Spleen (tissue), 11 donors: ENCODE data around the gene ZNF292. TPM values are rescaled to one million over a fixed set of nuclear protein-coding genes. Genes with fewer than 3 reads are reported as not detected.

Experiments used
- DNase-seq: peaks from one replicate; pipeline ENCODE4 v3.0.0-alpha.2; 2020
- H3K27ac ChIP-seq, 8 donors: fragments of 200-600 bp; sonication (generic) in 7 of 8; 1 replicate in 4 of 8; 2 replicates in 4 of 8; pipeline versions ENCODE4 v1.5.0 to v1.8.0; 2016 to 2021; ENCODE audit warnings: inconsistent platforms in 4 of 8, mild to moderate bottlenecking in 4 of 8, moderate library complexity in 1 of 8
- H3K27me3 ChIP-seq, 7 donors: fragments of 200-600 bp; sonication (generic) in 6 of 7; replicated peaks in 1 of 7; 1 replicate in 4 of 7; 2 replicates in 3 of 7; pipeline versions ENCODE4 v1.5.0 to v1.8.0; 2016 to 2021; ENCODE audit warnings: inconsistent platforms in 3 of 7, mild to moderate bottlenecking in 1 of 7
- H3K36me3 ChIP-seq, 6 donors: fragments of 200-600 bp; sonication (generic) in 5 of 6; 1 replicate in 4 of 6; 2 replicates in 2 of 6; pipeline versions ENCODE4 v1.5.0 to v1.8.0; 2016 to 2021; ENCODE audit warnings: inconsistent platforms in 2 of 6
- H3K4me1 ChIP-seq, 6 donors: fragments of 200-600 bp; sonication (generic) in 5 of 6; 1 replicate in 3 of 6; 2 replicates in 3 of 6; pipeline versions ENCODE4 v1.5.0 to v1.8.0; 2016 to 2021; ENCODE audit warnings: inconsistent platforms in 3 of 6
- H3K4me3 ChIP-seq, 8 donors: fragments of 200-600 bp; sonication (generic) in 7 of 8; 1 replicate in 4 of 8; 2 replicates in 4 of 8; pipeline versions ENCODE4 v1.5.0 to v1.8.0; 2016 to 2021; ENCODE audit warnings: inconsistent platforms in 4 of 8, mild to moderate bottlenecking in 4 of 8, moderate library complexity in 2 of 8
- H3K9me3 ChIP-seq, 8 donors: fragments of 200-600 bp; sonication (generic) in 7 of 8; 1 replicate in 4 of 8; 2 replicates in 4 of 8; pipeline versions ENCODE4 v1.5.0 to v1.8.0; 2016 to 2021; ENCODE audit warnings: inconsistent platforms in 4 of 8
- POLR2A ChIP-seq, 3 donors: fragments of 450-650 bp; IDR thresholded peaks; one replicate each; pipeline ENCODE4 v1.5.1; 2017; ENCODE audit warnings: antibody characterized with exemption in 3 of 3, mild to moderate bottlenecking in 1 of 3
- POLR2AphosphoS5 ChIP-seq, 3 donors: sonication (generic); formaldehyde crosslinking; IDR thresholded peaks; one replicate each; pipeline ENCODE4 v1.5.1; 2017; ENCODE audit warnings: antibody characterized with exemption in 3 of 3
- WGBS, 5 donors: extraction: QIAGEN DNeasy Blood & Tissue Kit in 3 of 5; methylation state at CpG; one replicate each; pipeline versions ENCODE4 v1.1.5 to v1.1.7; 2013 to 2018; 5-methylcytosine and 5-hydroxymethylcytosine counted together
- intact Hi-C: fragments of 100-400 bp; cut with DNase I; formaldehyde crosslinking; loops from one replicate; pipeline ENCODE4 v1.15.0; 2023; ENCODE audit warnings: low total_unique reads
- polyA plus RNA-seq, 3 donors: library from polyadenylated mRNA; stranded (reverse); fragments of 200-250 nt; gene quantifications; one replicate each; pipeline ENCODE4 v1.2.1, GENCODE V29; 2013
- total RNA-seq, 7 donors: library from RNA; depleted of rRNA in 3 of 7; stranded (reverse); fragments of >200 nt in 3 of 7; fragmentation: NEBNext Ultra II Directional in 4 of 7; extraction: Animal tissue kit (Norgen Biotek cat#: 25700) in 4 of 7; gene quantifications; one replicate each; pipeline versions ENCODE4 v1.1.0 to v1.2.1, GENCODE V29; 2016 to 2021
- TF ChIP-seq, protein P1 (sequence below), 11 experiments: fragments of 200-600 bp in 7 of 11; fragments of 450-650 bp in 4 of 11; sonication (generic) in 4 of 11; IDR thresholded peaks in 8 of 11; conservative IDR thresholded peaks in 3 of 11; 1 replicate in 7 of 11; 2 replicates in 4 of 11; pipeline versions ENCODE4 v1.4.0 to v1.8.0; 2016 to 2021; ENCODE audit warnings: antibody characterized with exemption in 11 of 11, inconsistent platforms in 4 of 11, mild to moderate bottlenecking in 1 of 11
- donor health status: healthy with polysubstance abuse.
- donor health status: DM: no; HTN: no; CAD: no; lungs with moderate emphysema.
- donor health status: DM: no; HTN: no; CAD: no.
- donor health status: Bipolar disorder and iron deficiency.
- donor health status: healthy.
- donor health status: DM: no; HTN: no; CAD: no.
- donor health status: DM: yes; HTN: yes; CAD: no.

Gene ZNF292
- total and polyA plus RNA-seq, 10 donors: 5.1 to 76.2 (median 50.2) TPM

DNA sequence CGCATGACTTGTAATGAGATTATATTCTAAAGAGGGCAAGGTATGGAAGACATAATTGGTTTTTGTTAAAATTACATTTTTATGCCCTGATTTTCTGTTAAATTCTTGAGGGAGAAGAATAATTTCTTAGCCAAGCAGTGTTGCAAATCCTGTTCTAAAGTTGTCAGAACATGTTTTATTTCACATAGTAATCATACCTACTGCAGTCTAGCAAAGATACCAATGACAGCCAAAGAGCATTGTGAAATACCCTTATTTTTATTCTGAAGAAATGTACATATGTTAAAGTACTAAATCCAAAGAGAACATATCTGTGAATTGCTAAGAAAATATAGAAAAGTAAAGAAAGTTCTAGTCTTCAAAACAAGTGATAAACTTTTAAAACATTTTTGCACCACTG, 127.4 kb downstream of the ZNF292 start:
- Histone ChIP-seq H3K27me3 (peaks cover 0 to 2% (median 0%) of the 10 kb centered on the region in 7 donors), H3K9me3 (no peaks in the 10 kb centered on the region), H3K4me3 (no peak overlapping the region), H3K4me1 (no peaks in the 10 kb centered on the region), H3K36me3 (no peaks in the 10 kb centered on the region), H3K27ac (no peak overlapping the region)
- intact Hi-C loops: no loop called here
- no peak for DNase-seq
- TF ChIP-seq, protein P1, sequence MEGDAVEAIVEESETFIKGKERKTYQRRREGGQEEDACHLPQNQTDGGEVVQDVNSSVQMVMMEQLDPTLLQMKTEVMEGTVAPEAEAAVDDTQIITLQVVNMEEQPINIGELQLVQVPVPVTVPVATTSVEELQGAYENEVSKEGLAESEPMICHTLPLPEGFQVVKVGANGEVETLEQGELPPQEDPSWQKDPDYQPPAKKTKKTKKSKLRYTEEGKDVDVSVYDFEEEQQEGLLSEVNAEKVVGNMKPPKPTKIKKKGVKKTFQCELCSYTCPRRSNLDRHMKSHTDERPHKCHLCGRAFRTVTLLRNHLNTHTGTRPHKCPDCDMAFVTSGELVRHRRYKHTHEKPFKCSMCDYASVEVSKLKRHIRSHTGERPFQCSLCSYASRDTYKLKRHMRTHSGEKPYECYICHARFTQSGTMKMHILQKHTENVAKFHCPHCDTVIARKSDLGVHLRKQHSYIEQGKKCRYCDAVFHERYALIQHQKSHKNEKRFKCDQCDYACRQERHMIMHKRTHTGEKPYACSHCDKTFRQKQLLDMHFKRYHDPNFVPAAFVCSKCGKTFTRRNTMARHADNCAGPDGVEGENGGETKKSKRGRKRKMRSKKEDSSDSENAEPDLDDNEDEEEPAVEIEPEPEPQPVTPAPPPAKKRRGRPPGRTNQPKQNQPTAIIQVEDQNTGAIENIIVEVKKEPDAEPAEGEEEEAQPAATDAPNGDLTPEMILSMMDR (IDR thresholded peaks at IDR 0.05 in 8 of 11, conservative IDR thresholded peaks at IDR 0.05 in 3 of 11): no peak
- TF ChIP-seq POLR2AphosphoS5 (IDR thresholded peaks at IDR 0.05) (no peak), POLR2A (IDR thresholded peaks at IDR 0.05) (no peak)
- 89 to 98% (median 93%) methylated on average over 1 of the region's 1 CpG for WGBS, 5 donors

DNA sequence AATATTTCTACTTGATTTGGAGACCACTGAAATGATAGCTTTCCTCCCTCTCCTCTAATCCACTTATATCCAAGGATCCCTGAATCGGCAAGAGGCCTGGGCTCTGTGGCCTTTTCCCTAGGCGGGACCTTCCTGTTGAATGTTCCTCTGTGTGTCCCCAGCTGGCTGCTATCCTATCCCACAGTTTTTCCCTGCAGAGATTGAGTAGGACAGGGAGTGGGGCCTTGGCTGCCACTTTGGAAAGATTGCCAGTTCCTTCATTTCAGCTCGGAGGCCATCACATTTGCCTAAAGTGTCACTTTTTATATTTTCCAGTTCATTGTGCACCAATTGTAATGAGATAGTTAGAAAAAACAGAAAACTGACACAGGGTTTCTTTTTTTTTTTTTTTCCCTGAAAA, 128.1 kb downstream of the ZNF292 start:
- 56 to 83% (median 73%) methylated on average over 3 of the region's 3 CpGs for WGBS, 5 donors
- no peak overlapping the region for H3K27ac ChIP-seq
- H3K27me3 ChIP-seq: peaks cover 0 to 5% (median 0%) of the 10 kb centered on the region in 7 donors
- H3K4me3 ChIP-seq: no peak overlapping the region
- no peaks in the 10 kb centered on the region for H3K4me1 ChIP-seq
- H3K36me3 ChIP-seq: no peaks in the 10 kb centered on the region
- no peaks in the 10 kb centered on the region for H3K9me3 ChIP-seq
- no peak for DNase-seq
- TF ChIP-seq POLR2AphosphoS5 (IDR thresholded peaks at IDR 0.05): no peak
- TF ChIP-seq, protein P1 (IDR thresholded peaks at IDR 0.05 in 8 of 11, conservative IDR thresholded peaks at IDR 0.05 in 3 of 11): no peak
- no peak for TF ChIP-seq POLR2A (IDR thresholded peaks at IDR 0.05)
- intact Hi-C loops: no loop called here

DNA sequence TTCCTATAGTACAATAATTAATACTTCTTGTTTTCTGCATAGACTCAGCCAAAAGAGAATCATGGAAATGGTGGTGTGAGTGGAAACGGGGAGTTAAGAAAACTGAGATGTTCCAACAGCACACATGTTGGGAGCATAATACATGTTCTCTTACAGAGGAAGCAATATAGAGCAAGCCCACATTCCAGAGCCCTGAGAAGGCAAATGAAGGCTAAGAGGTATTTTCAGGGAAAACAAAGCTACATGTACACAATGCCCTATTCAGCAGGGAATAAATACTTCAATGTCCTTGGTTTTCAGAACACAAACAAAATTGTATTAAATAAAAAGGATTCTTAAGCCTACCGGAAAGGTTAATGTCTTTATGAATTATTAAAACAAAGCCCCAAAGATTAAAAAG, 131.9 kb downstream of the ZNF292 start:
- Histone ChIP-seq H3K27ac (peak overlapping the region in 2 of 8 donors; percentile 12 to 44), H3K36me3 (no peaks in the 10 kb centered on the region)
- intact Hi-C loops: no loop called here

DNA sequence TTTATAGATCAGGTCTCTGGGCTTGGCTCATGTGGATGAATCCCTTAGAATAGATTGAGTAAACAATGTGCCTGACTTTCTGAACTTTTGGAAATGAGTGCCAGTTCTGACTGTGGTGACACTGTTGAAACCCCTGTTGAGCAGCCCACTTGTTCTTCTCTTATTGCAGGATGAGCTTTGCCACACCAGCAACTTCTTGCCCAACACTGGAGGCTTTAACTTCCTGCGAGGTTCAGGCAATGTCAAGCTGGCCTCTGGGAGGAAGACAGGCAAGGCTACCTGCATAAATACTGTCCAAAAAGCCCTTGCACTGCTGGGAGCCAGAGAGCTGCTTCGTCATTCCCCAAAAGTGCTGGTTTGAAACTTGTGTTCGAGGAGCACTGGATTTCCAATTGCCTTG, 134.2 kb downstream of the ZNF292 start:
- Histone ChIP-seq H3K36me3 (no peaks in the 10 kb centered on the region), H3K4me3 (no peak overlapping the region), H3K4me1 (no peaks in the 10 kb centered on the region), H3K27ac (peak overlapping the region in 1 of 8 donors; percentile 49), H3K9me3 (no peaks in the 10 kb centered on the region), H3K27me3 (peaks cover 0 to 14% (median 0%) of the 10 kb centered on the region in 7 donors)
- 42 to 87% (median 75%) methylated on average over 3 of the region's 3 CpGs for WGBS, 5 donors
- DNase-seq: no peak
- no peak for TF ChIP-seq POLR2AphosphoS5 (IDR thresholded peaks at IDR 0.05)
- TF ChIP-seq, protein P1 (IDR thresholded peaks at IDR 0.05 in 8 of 11, conservative IDR thresholded peaks at IDR 0.05 in 3 of 11): no peak
- TF ChIP-seq POLR2A (IDR thresholded peaks at IDR 0.05): no peak
- intact Hi-C loops: no loop called here

More for the DNA sequence above, 131.9 kb downstream of the ZNF292 start:
- DNase-seq: no peak
- H3K4me1 ChIP-seq: no peaks in the 10 kb centered on the region
- TF ChIP-seq POLR2A (IDR thresholded peaks at IDR 0.05): no peak
- no peak for TF ChIP-seq POLR2AphosphoS5 (IDR thresholded peaks at IDR 0.05)
- TF ChIP-seq, protein P1 (IDR thresholded peaks at IDR 0.05 in 8 of 11, conservative IDR thresholded peaks at IDR 0.05 in 3 of 11): no peak
- peaks cover 0 to 5% (median 0%) of the 10 kb centered on the region in 7 donors for H3K27me3 ChIP-seq
- no peak overlapping the region for H3K4me3 ChIP-seq
- no peaks in the 10 kb centered on the region for H3K9me3 ChIP-seq
- 75 to 89% (median 77%) methylated on average over 2 of the region's 2 CpGs for WGBS, 5 donors
